Hypothalamus (tissue), 51 donors: Measurements from ENCODE around the gene COPG2.

Source experiments
- DNase-seq, 51 donors: peaks; one replicate each; lab custom pipeline; 2025; lab: John Stamatoyannopoulos, UW

COPG2 gene

GRCh38 chr7:130478991-130479390, 189.6 kb downstream of the COPG2 start:
- DNase-seq: no peak

GRCh38 chr7:130476297-130477150, 192.0 kb downstream of the COPG2 start:
- no peak for DNase-seq

DNA sequence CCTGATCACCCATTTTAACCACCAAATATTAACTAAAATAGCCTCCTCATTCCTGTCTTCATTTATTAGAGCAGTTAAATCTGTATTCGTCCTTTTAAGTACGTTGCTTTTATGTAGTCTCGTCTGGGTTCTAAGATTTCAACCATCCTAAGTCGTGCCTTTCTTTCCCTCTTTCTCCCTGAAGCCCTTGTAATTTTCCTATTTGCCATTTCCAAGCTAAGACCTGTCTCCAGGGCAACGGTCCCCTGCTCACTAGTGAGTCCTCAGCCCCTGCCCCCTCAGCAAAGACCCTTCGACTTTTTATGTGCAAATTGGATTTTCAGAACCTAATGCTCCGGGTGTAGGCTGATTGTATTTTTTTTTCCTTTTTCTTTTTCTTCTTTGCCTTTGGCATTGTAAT, 192.8 kb downstream of the COPG2 start:
- DNase-seq: no peak

GRCh38 chr7:130473876-130474275, 194.7 kb downstream of the COPG2 start:
- DNase-seq: no peak

DNA sequence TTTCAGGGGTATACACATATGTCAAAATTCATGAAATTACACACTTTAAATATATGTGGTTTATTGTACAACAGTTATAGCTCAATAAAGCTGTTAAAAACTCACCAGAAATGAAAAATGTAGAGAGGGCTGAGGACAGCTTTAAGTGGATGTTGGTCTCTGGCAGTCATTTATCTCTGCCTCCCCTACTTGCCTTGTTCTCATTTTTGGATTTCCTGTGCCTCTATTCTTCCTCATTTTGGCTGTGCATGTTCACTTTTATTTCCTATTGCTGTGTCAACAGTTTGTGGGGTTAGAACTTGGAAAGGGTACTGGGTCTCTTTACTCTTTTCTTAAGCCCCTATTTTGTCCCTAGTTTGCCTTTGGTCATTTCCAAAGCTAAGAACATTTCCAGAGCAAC, 195.3 kb downstream of the COPG2 start:
- no peak for DNase-seq

DNA sequence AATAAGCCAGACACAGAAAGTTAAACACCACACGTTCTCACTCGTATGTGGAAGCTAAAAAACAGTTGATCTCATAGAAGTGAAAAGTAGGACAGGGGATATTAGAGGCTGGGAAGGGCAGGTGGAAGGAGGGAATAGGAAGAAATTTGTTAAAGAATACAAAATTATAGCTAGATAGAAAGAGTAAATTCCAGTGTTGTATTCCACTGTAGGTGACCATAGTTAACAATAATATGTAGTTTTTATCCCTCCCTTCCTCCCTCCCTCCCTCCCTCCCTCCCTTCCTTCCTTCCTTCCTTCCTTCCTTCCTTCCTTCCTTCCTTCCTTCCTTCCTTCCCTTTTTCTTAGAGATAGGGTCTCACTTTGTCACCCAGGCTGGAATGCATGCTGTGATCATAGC, 196.6 kb downstream of the COPG2 start:
- DNase-seq: no peak

- no peak for DNase-seq
Measured at GRCh38 chr7:130468612-130469011, 199.9 kb downstream of the COPG2 start.

- DNase-seq: no peak
Measured at GRCh38 chr7:130463553-130464434, 204.8 kb downstream of the COPG2 start.

GRCh38 chr7:130461272-130461671, 207.3 kb downstream of the COPG2 start:
- no peak for DNase-seq

DNA sequence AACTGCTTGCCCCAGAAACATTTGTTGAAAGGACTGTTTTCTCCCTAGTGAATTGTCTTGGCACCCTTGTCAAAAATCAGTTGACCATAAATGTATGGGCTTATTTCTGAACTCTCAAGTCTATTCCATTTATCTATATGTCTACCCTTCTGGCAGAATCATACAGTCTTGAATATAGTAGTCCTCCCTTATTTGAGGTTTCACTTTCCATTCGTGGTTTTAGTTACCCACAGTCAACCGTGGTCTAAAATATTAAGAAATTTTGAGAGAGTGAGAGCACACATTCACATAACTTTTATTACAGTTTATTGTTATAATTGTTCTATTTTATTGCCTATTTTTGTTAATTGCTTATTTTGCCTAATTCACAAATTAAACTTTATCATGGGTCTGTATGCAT, 210.3 kb downstream of the COPG2 start:
- no peak for DNase-seq
